K562 (cell line): ENCODE measurements around the gene CXCR5. TPM values are rescaled to one million over a fixed set of nuclear protein-coding genes. Genes with fewer than 3 reads are reported as not detected.

Experiments used
- BRCA1 ChIP-seq, 2 experiments: fragments of 450-650 bp in 1 of 2; sonication (generic) in 1 of 2; formaldehyde crosslinking in 1 of 2; IDR thresholded peaks; 2 replicates each; pipeline versions ENCODE4 v1.5.0 to v1.6.1; 2017 to 2020; ENCODE audit warnings: mild to moderate bottlenecking in 1 of 2, missing genetic modification reagents in 1 of 2
- COPS2 ChIP-seq: fragments of 450-650 bp; conservative IDR thresholded peaks from 2 replicates; pipeline ENCODE4 v1.6.1; 2016; ENCODE audit warnings: mild to moderate bottlenecking, moderate library complexity
- DDX20 ChIP-seq: fragments of 450-650 bp; IDR thresholded peaks from 2 replicates; pipeline ENCODE4 v1.6.1; 2016; ENCODE audit warnings: missing genetic modification characterization, low read depth, mild to moderate bottlenecking, missing compliant biosample characterization, moderate library complexity
- DMBX1 ChIP-seq: fragments of 250-450 bp; sonication (Bioruptor Pico); IDR thresholded peaks from 2 replicates; pipeline ENCODE4 v1.8.0; 2022; ENCODE audit warnings: inconsistent platforms, mild to moderate bottlenecking, moderate library complexity, borderline replicate concordance
- ETS2 ChIP-seq: IDR thresholded peaks from 2 replicates; pipeline ENCODE4 v1.6.1; 2016; ENCODE audit warnings: borderline replicate concordance, missing genetic modification characterization, mild to moderate bottlenecking, moderate library complexity, missing compliant biosample characterization; ENCODE audit not compliant: poor library complexity, severe bottlenecking
- FOXK2 ChIP-seq, 2 experiments: fragments of 450-650 bp; IDR thresholded peaks in 1 of 2; conservative IDR thresholded peaks in 1 of 2; 2 replicates each; pipeline ENCODE4 v1.6.1; 2016; ENCODE audit warnings: low read depth in 2 of 2, mild to moderate bottlenecking in 1 of 2
- GATA2 ChIP-seq: sonication (generic); formaldehyde crosslinking; IDR thresholded peaks from 2 replicates; pipeline ENCODE4 v1.4.0; 2020; ENCODE audit warnings: mild to moderate bottlenecking, missing genetic modification reagents
- HDAC2 ChIP-seq: fragments of 450-650 bp; IDR thresholded peaks from 2 replicates; pipeline ENCODE4 v1.6.1; 2016; ENCODE audit warnings: mild to moderate bottlenecking
- L3MBTL2 ChIP-seq: fragments of 450-650 bp; IDR thresholded peaks from 2 replicates; pipeline ENCODE4 v1.6.1; 2016; ENCODE audit warnings: mild to moderate bottlenecking, moderate library complexity
- MAFK ChIP-seq: IDR thresholded peaks from 2 replicates; pipeline ENCODE4 v1.6.1; 2011; ENCODE audit warnings: low read length, improper control_type of control experiment
- NFE2 ChIP-seq: IDR thresholded peaks from 2 replicates; pipeline ENCODE4 v1.6.1; 2014; ENCODE audit warnings: antibody characterized with exemption, low read depth
- PCBP2 ChIP-seq: fragments of 200-400 bp; formaldehyde crosslinking; IDR thresholded peaks from 2 replicates; pipeline ENCODE4 v1.6.1; 2018; ENCODE audit warnings: low read length, low read depth, mild to moderate bottlenecking, moderate library complexity; ENCODE audit not compliant: poor library complexity, severe bottlenecking
- SMARCB1 ChIP-seq: IDR thresholded peaks from 2 replicates; pipeline ENCODE4 v1.6.1; 2011; ENCODE audit warnings: improper control_type of control experiment, low read depth; ENCODE audit not compliant: insufficient read length
- SMARCE1 ChIP-seq: fragments of 450-650 bp; IDR thresholded peaks from 2 replicates; pipeline ENCODE4 v1.7.1; 2016; ENCODE audit warnings: mild to moderate bottlenecking
- TRIM24 ChIP-seq, 2 experiments: fragments of 450-650 bp; IDR thresholded peaks; 2 replicates each; pipeline ENCODE4 v1.6.1; 2016
- ZFP1 ChIP-seq: fragments of 450-650 bp; formaldehyde crosslinking; IDR thresholded peaks from 2 replicates; pipeline ENCODE4 v1.4.0; 2020; ENCODE audit warnings: mild to moderate bottlenecking, mixed read lengths
- polyA plus RNA-seq, 8 experiments: library from polyadenylated mRNA; depleted of rRNA in 4 of 8; stranded (reverse) in 5 of 8; unstranded in 3 of 8; fragments of >200 nt; fragmentation: Nextera tagmentation in 2 of 8; fragmentation: Illumina TruSeq in 1 of 8; extraction: Ambion mirVana in 2 of 8; extraction: Trizol in 1 of 8; gene quantifications; 2 replicates each; pipeline versions ENCODE4 v1.2.1 to v1.2.3, GENCODE V29; 2011 to 2014; ENCODE audit warnings: inconsistent platforms in 1 of 8, missing spikeins in 1 of 8
- total RNA-seq, 7 experiments: library from RNA; depleted of rRNA in 6 of 7; stranded (reverse); fragments of >200 nt in 6 of 7; fragmentation: Illumina TruSeq in 2 of 7; extraction: Trizol in 2 of 7; gene quantifications; 2 replicates each; pipeline versions ENCODE4 v1.2.1 to v1.2.3, GENCODE V29; 2011 to 2021; ENCODE audit warnings: low replicate concordance in 1 of 7
- TF ChIP-seq, protein P1 (sequence below): fragments of 450-650 bp; conservative IDR thresholded peaks from 2 replicates; pipeline ENCODE4 v1.6.1; 2016; ENCODE audit warnings: missing genetic modification characterization, low read depth, mild to moderate bottlenecking, missing compliant biosample characterization, moderate library complexity
- TF ChIP-seq, protein P2 (sequence below): sonication (generic); IDR thresholded peaks from 2 replicates; pipeline ENCODE4 v1.6.1; 2016
- TF ChIP-seq, protein P3 (sequence below): sonication (generic); formaldehyde crosslinking; IDR thresholded peaks from 2 replicates; pipeline ENCODE4 v1.8.0; 2022; ENCODE audit warnings: mild to moderate bottlenecking, missing genetic modification reagents
- TF ChIP-seq, protein P4 (sequence below): fragments of 250-450 bp; sonication (Bioruptor Pico); IDR thresholded peaks from 2 replicates; pipeline ENCODE4 v1.5.1; 2021; ENCODE audit warnings: mild to moderate bottlenecking

CXCR5 gene
- total and polyA plus RNA-seq, 9 of the 15 experiments (the other 6 are each of a cell fraction or from before 2014, with no cell fraction given): 0.03 to 0.06 TPM; not detected in 7

DNA sequence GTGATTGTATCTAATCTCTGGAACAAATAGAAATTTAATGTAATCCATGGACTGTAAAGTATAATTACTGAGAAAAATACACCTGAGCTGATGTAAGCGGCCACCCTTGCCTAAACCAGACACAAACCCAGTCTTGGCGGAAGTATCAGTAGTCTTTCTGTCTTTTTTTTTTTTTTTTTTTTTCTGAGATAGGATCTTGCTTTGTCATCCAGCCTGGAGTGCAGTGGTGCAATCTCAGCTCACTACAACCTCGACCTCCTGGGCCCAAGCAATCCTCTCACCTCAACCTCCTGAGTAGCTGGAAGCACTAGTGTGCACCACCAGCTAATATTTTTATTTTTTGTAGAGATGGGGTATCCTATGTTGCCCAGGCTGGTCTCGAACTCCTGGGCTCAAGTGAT lies 5.5 kb upstream of the CXCR5 start (continued):
- TF ChIP-seq, protein P1, sequence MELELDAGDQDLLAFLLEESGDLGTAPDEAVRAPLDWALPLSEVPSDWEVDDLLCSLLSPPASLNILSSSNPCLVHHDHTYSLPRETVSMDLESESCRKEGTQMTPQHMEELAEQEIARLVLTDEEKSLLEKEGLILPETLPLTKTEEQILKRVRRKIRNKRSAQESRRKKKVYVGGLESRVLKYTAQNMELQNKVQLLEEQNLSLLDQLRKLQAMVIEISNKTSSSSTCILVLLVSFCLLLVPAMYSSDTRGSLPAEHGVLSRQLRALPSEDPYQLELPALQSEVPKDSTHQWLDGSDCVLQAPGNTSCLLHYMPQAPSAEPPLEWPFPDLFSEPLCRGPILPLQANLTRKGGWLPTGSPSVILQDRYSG (tag): no peak
- TF ChIP-seq, protein P2, sequence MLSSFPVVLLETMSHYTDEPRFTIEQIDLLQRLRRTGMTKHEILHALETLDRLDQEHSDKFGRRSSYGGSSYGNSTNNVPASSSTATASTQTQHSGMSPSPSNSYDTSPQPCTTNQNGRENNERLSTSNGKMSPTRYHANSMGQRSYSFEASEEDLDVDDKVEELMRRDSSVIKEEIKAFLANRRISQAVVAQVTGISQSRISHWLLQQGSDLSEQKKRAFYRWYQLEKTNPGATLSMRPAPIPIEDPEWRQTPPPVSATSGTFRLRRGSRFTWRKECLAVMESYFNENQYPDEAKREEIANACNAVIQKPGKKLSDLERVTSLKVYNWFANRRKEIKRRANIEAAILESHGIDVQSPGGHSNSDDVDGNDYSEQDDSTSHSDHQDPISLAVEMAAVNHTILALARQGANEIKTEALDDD: peak; percentile 83
- TF ChIP-seq GATA2 (CRISPR knock-in tag): no peak
- TF ChIP-seq COPS2: no peak
- TF ChIP-seq, protein P3, sequence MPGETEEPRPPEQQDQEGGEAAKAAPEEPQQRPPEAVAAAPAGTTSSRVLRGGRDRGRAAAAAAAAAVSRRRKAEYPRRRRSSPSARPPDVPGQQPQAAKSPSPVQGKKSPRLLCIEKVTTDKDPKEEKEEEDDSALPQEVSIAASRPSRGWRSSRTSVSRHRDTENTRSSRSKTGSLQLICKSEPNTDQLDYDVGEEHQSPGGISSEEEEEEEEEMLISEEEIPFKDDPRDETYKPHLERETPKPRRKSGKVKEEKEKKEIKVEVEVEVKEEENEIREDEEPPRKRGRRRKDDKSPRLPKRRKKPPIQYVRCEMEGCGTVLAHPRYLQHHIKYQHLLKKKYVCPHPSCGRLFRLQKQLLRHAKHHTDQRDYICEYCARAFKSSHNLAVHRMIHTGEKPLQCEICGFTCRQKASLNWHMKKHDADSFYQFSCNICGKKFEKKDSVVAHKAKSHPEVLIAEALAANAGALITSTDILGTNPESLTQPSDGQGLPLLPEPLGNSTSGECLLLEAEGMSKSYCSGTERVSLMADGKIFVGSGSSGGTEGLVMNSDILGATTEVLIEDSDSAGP (CRISPR knock-in tag): no peak
- 0 out of 2 replicates have a peak, but pooled peaks have one; percentile 15 for TF ChIP-seq L3MBTL2
- peak; percentile 96 for TF ChIP-seq NFE2
- TF ChIP-seq DDX20: no peak
- peak; percentile 82; the same call in 1 of the 2 replicates for TF ChIP-seq SMARCE1
- no peak for TF ChIP-seq FOXK2 (conservative IDR thresholded peaks at IDR 0.05 in 1 of 2, IDR thresholded peaks at IDR 0.05 in 1 of 2; ENCODE audit: low read depth in 2 of 2)
- no peak for TF ChIP-seq SMARCB1
- peak; percentile 55 to 65; a peak in 2 of 4 replicates for TF ChIP-seq TRIM24 (IDR thresholded peaks at IDR 0.05)
- TF ChIP-seq MAFK: peak; percentile 70; the same call in 1 of the 2 replicates
- TF ChIP-seq HDAC2: peak; percentile 93
- no peak for TF ChIP-seq BRCA1 (IDR thresholded peaks at IDR 0.05)
- no peak for TF ChIP-seq BRCA1 (CRISPR knock-in tag; IDR thresholded peaks at IDR 0.05)
- no peak for TF ChIP-seq DMBX1 (CRISPR knock-in tag)
- TF ChIP-seq, protein P4, sequence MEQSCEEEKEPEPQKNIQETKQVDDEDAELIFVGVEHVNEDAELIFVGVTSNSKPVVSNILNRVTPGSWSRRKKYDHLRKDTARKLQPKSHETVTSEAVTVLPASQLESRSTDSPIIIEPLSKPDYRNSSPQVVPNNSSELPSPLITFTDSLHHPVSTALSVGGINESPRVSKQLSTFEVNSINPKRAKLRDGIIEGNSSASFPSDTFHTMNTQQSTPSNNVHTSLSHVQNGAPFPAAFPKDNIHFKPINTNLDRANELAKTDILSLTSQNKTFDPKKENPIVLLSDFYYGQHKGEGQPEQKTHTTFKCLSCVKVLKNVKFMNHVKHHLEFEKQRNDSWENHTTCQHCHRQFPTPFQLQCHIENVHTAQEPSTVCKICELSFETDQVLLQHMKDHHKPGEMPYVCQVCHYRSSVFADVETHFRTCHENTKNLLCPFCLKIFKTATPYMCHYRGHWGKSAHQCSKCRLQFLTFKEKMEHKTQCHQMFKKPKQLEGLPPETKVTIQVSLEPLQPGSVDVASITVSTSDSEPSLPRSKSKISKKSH (CRISPR knock-in tag): no peak
- TF ChIP-seq PCBP2: no peak
- no peak for TF ChIP-seq ZFP1
- TF ChIP-seq ETS2: no peak
